PC-9 (cell line): Measurements from ENCODE around the gene TBC1D2. TPM values are rescaled to one million over a fixed set of nuclear protein-coding genes. Genes with fewer than 3 reads are reported as not detected.

Source experiments
- BruUV-seq: library from RNA; stranded (reverse); fragments of 400-500 nt; replicated peaks from 2 replicates; lab custom pipeline; 2021; lab: Mats Ljungman, UMichigan
- CTCF ChIA-PET: fragments of 300-600 bp; sonication (Branson Sonifier 250); formaldehyde crosslinking; loops from one replicate; lab custom pipeline; 2022; ENCODE audit warnings: antibody characterized with exemption; lab: Charles Lee
- POLR2A ChIA-PET: fragments of 300-600 bp; sonication (Branson Sonifier 250); formaldehyde crosslinking; loops from one replicate; lab custom pipeline; 2022; ENCODE audit warnings: antibody characterized with exemption; ENCODE audit not compliant: unreplicated experiment; lab: Charles Lee
- DNase-seq, 2 experiments: peaks; one replicate each; pipeline versions ENCODE4 v3.0.0 to v3.0.0-alpha.2; 2015 to 2022; ENCODE audit warnings: mixed read lengths in 1 of 2
- H2AFZ ChIP-seq: fragments of 200-600 bp; sonication (generic); 2 replicates; pipeline ENCODE4 v1.8.1; 2017; ENCODE audit warnings: antibody characterized with exemption
- H3F3A ChIP-seq: fragments of 200-600 bp; sonication (generic); 2 replicates; pipeline ENCODE4 v1.8.1; 2017; ENCODE audit warnings: antibody characterized with exemption, mild to moderate bottlenecking, low read depth; ENCODE audit not compliant: insufficient read depth
- H3K27ac ChIP-seq: fragments of 200-600 bp; sonication (generic); 2 replicates; pipeline ENCODE4 v1.6.1; 2016; ENCODE audit warnings: mixed run types
- H3K27me3 ChIP-seq: fragments of 200-600 bp; sonication (generic); 2 replicates; pipeline ENCODE4 v1.6.1; 2016; ENCODE audit warnings: low read depth, mixed run types; ENCODE audit not compliant: insufficient read depth
- H3K36me3 ChIP-seq: fragments of 200-600 bp; sonication (generic); 2 replicates; pipeline ENCODE4 v1.6.1; 2016; ENCODE audit warnings: low read depth, mixed run types
- H3K4me1 ChIP-seq: fragments of 200-600 bp; sonication (generic); replicated peaks from 2 replicates; pipeline ENCODE4 v1.6.1; 2016; ENCODE audit warnings: mixed run types; ENCODE audit not compliant: insufficient read depth
- H3K4me2 ChIP-seq: fragments of 200-600 bp; sonication (generic); 2 replicates; pipeline ENCODE4 v1.6.1; 2017; ENCODE audit warnings: mixed run types
- H3K4me3 ChIP-seq: fragments of 200-600 bp; sonication (generic); 2 replicates; pipeline ENCODE4 v1.6.1; 2016; ENCODE audit warnings: mixed run types
- H3K79me2 ChIP-seq: fragments of 200-600 bp; sonication (generic); 2 replicates; pipeline ENCODE4 v1.6.1; 2017; ENCODE audit warnings: low read depth, mixed run types
- H3K9me2 ChIP-seq: fragments of 200-600 bp; sonication (generic); 2 replicates; pipeline ENCODE4 v1.8.1; 2017; ENCODE audit warnings: mild to moderate bottlenecking; ENCODE audit not compliant: insufficient read depth
- H3K9me3 ChIP-seq: fragments of 200-600 bp; sonication (generic); 2 replicates; pipeline ENCODE4 v1.8.1; 2016; ENCODE audit warnings: low read depth; ENCODE audit not compliant: insufficient read depth
- H4K20me1 ChIP-seq: fragments of 200-600 bp; sonication (generic); 2 replicates; pipeline ENCODE4 v1.8.1; 2017; ENCODE audit not compliant: insufficient read depth
- CTCF ChIP-seq: fragments of 200-600 bp; sonication (generic); conservative IDR thresholded peaks from 2 replicates; pipeline ENCODE4 v1.6.1; 2017; ENCODE audit warnings: mixed run types, antibody characterized with exemption, mild to moderate bottlenecking, moderate library complexity
- EZH2 ChIP-seq: fragments of 200-600 bp; sonication (generic); IDR thresholded peaks from 2 replicates; pipeline ENCODE4 v1.8.0; 2017; ENCODE audit warnings: antibody characterized with exemption, low read depth
- intact Hi-C: fragments of 100-400 bp; cut with micrococcal nuclease; formaldehyde crosslinking; loops from one replicate; pipeline ENCODE4 v1.10.0; 2022; ENCODE audit not compliant: unreplicated experiment
- total RNA-seq: library from RNA; stranded (reverse); gene quantifications from 2 replicates; pipeline ENCODE4 v1.2.3, GENCODE V29; 2021

The TBC1D2 gene
- total RNA-seq, 1 experiment from 2014 or later: 44.7 TPM

DNA sequence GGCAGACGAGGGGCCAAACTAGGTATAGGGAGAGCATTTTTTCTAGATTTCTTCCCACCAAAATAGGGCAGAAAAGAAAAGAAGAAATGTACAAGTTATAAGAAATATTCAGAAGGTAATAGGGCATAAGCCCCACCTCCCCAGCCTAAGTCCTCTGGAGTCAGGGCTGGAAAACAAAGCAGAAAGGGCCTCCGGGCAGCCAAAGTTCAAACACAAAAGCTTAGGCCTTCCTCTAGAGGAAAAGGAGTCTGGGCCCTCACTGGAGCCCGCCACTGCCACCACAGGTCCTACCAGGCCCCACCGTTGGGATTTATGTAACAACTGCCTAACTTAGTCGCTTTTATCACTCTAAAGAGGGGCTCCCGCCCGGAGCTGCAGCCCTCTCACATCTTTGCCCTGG is 27.6 kb downstream of the TBC1D2 start:
- ChIA-PET POLR2A (no interaction called here), CTCF (interaction anchor here (0.7 kb wide), 1 partner anchor 955 kb away, joined by 3 read pairs; no protein-coding TSS in a partner anchor)
- Histone ChIP-seq H3K4me1 (peaks cover 98% of the 10 kb centered on the region), H3K36me3 (peaks cover 25% of the 10 kb centered on the region), H3K79me2 (peaks cover 20% of the 10 kb centered on the region), H3K27ac (peak overlapping the region; percentile 93; the same call in 1 of the 2 replicates), H3K9me3 (no peaks in the 10 kb centered on the region), H3F3A (peaks cover 65% of the 10 kb centered on the region), H4K20me1 (no peaks in the 10 kb centered on the region), H3K27me3 (no peaks in the 10 kb centered on the region), H3K4me2 (no peak overlapping the region), H3K9me2 (no peaks in the 10 kb centered on the region), H3K4me3 (no peak overlapping the region), H2AFZ (no peak overlapping the region)
- no peak for DNase-seq
- intact Hi-C loops: no loop called here
- TF ChIP-seq EZH2 (no peak), CTCF (no peak)
- no TSS peak for BruUV-seq

DNA sequence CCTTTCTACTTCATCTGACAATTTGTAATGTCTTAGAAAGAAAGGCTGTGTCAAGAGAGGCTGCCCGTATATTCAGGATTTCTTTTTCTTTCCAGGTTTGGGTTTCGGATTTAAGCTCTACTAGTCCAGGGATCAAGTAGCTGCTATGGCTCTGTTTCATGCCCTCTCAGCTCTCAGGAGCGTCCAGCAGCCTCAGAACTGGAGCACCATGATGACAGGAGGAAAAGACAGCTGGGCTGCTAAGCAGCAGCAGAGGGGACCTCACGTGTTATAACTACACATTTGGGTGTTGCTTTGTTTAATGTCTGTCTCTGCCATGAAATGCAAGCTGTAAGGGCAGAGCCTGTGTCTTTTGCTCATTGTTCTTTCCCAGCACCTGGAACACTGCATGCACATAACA is 28.5 kb downstream of the TBC1D2 start:
- POLR2A ChIA-PET: interaction anchor here (0.6 kb wide), 1 partner anchor 26 kb away, joined by 3 read pairs; no protein-coding TSS in a partner anchor
- no TSS peak for BruUV-seq
- Histone ChIP-seq H3K9me3 (no peaks in the 10 kb centered on the region), H3K27me3 (no peaks in the 10 kb centered on the region), H4K20me1 (no peaks in the 10 kb centered on the region), H2AFZ (no peak overlapping the region), H3K27ac (peak overlapping the region; percentile 93), H3K4me1 (peaks cover 98% of the 10 kb centered on the region), H3K4me3 (no peak overlapping the region), H3K9me2 (no peaks in the 10 kb centered on the region), H3K4me2 (peak overlapping the region; percentile 51), H3K36me3 (peaks cover 28% of the 10 kb centered on the region), H3K79me2 (peaks cover 27% of the 10 kb centered on the region), H3F3A (peaks cover 70% of the 10 kb centered on the region)
- intact Hi-C loops: no loop called here
- no peak for TF ChIP-seq CTCF
- no peak for TF ChIP-seq EZH2
- DNase-seq: no peak
- CTCF ChIA-PET: no interaction called here

DNA sequence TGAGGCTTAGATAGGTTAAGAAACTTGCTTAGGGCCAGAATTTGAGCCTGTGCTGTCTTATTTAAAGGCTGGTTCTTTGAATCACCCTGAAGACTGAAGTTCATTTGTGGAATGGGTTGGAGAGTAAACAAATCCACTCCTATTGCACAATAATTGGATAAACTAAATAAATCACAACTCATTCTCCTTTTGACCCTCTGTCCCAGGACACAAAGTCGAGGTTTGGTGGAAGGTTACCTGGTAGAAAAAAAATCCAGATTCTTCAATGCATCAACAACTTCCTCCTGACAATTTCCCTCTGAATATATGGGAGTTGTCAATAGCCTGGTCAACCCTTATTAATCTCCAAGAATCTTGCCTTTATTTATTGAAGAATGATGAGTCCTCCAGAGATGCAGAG is 28.9 kb downstream of the TBC1D2 start:
- Histone ChIP-seq H3K9me3 (no peaks in the 10 kb centered on the region), H4K20me1 (no peaks in the 10 kb centered on the region), H3K36me3 (peaks cover 26% of the 10 kb centered on the region), H3K79me2 (peaks cover 28% of the 10 kb centered on the region), H3K4me3 (no peak overlapping the region), H3K4me2 (peak overlapping the region; percentile 51), H3K27me3 (no peaks in the 10 kb centered on the region), H3F3A (peaks cover 68% of the 10 kb centered on the region), H3K9me2 (no peaks in the 10 kb centered on the region), H2AFZ (no peak overlapping the region), H3K27ac (peak overlapping the region; percentile 93), H3K4me1 (peaks cover 98% of the 10 kb centered on the region)
- BruUV-seq: no TSS peak
- TF ChIP-seq CTCF (no peak), EZH2 (no peak)
- POLR2A ChIA-PET: no interaction called here
- CTCF ChIA-PET: interaction anchor here (0.5 kb wide), 1 partner anchor 11 kb away, joined by 5 read pairs; no protein-coding TSS in a partner anchor
- peak in 1 of 2 experiments; percentile 75 for DNase-seq
- intact Hi-C loops: no loop called here
